Panc1 (cell line): ENCODE results near the gene HDDC2. TPM values are rescaled to one million over a fixed set of nuclear protein-coding genes. Genes with fewer than 3 reads are reported as not detected.

Experiments used
- ATAC-seq: fragments of 200-7000 bp; cut with Tn5 transposase; 2 replicates; pipeline ENCODE4 v1.9.1; 2020; ENCODE audit warnings: mild to moderate bottlenecking, moderate library complexity
- BruUV-seq: library from RNA; stranded (reverse); fragments of 400-500 nt; replicated peaks from 2 replicates; lab custom pipeline; 2021; lab: Mats Ljungman, UMichigan
- CTCF ChIA-PET: fragments of 300-600 bp; sonication (Branson Sonifier 250); formaldehyde crosslinking; loops from one replicate; lab custom pipeline; 2022; ENCODE audit warnings: antibody characterized with exemption; lab: Charles Lee
- POLR2A ChIA-PET: fragments of 300-600 bp; sonication (Branson Sonifier 250); formaldehyde crosslinking; loops from one replicate; lab custom pipeline; 2022; ENCODE audit warnings: antibody characterized with exemption; lab: Charles Lee
- DNase-seq: peaks from one replicate; pipeline ENCODE4 v3.0.0-alpha.2; 2010; ENCODE audit warnings: low read depth, low spot score
- H3K27ac ChIP-seq: 2 replicates; pipeline ENCODE4 v1.5.1; 2011; ENCODE audit warnings: mild to moderate bottlenecking, low read length, inconsistent platforms
- H3K27me3 ChIP-seq: fragments of 200-500 bp; sonication (Bioruptor generic); 2 replicates; pipeline ENCODE4 v1.6.0; 2014; ENCODE audit warnings: low read length, inconsistent platforms; ENCODE audit not compliant: control insufficient read depth, insufficient read depth
- H3K36me3 ChIP-seq: fragments of 200-500 bp; sonication (Bioruptor generic); 2 replicates; pipeline ENCODE4 v1.5.1; 2014; ENCODE audit warnings: inconsistent platforms, mild to moderate bottlenecking, low read length, moderate library complexity; ENCODE audit not compliant: control insufficient read depth, insufficient read depth
- H3K4me1 ChIP-seq: 2 replicates; pipeline ENCODE4 v1.5.1; 2011; ENCODE audit warnings: inconsistent platforms, mild to moderate bottlenecking, low read length, moderate library complexity; ENCODE audit not compliant: control insufficient read depth, insufficient read depth
- H3K4me3 ChIP-seq, 2 experiments: 2 replicates each; pipeline ENCODE4 v1.5.1; 2011 to 2012; ENCODE audit warnings: low read depth in 2 of 2, low read length in 2 of 2, mild to moderate bottlenecking in 2 of 2, inconsistent platforms in 1 of 2, moderate library complexity in 1 of 2
- H3K9me3 ChIP-seq: fragments of 200-500 bp; sonication (Bioruptor generic); 2 replicates; pipeline ENCODE4 v1.5.1; 2014; ENCODE audit warnings: low read depth, mild to moderate bottlenecking, inconsistent platforms, low read length, moderate library complexity; ENCODE audit not compliant: control insufficient read depth, insufficient read depth
- CTCF ChIP-seq: fragments of 450-650 bp; IDR thresholded peaks from 2 replicates; pipeline ENCODE4 v1.5.1; 2017; ENCODE audit warnings: mild to moderate bottlenecking
- POLR2AphosphoS5 ChIP-seq: IDR thresholded peaks from 2 replicates; pipeline ENCODE4 v1.6.1; 2012; ENCODE audit warnings: mild to moderate bottlenecking, low read depth, low read length, moderate library complexity
- SIN3A ChIP-seq: IDR thresholded peaks from 2 replicates; pipeline ENCODE4 v1.6.1; 2012; ENCODE audit warnings: low read depth, mild to moderate bottlenecking, low read length, moderate library complexity, borderline replicate concordance; ENCODE audit not compliant: insufficient read depth
- TCF7L2 ChIP-seq: IDR thresholded peaks from 2 replicates; pipeline ENCODE4 v1.6.1; 2011; ENCODE audit warnings: mild to moderate bottlenecking, low read depth, low read length, inconsistent platforms
- in situ Hi-C: cut with HindIII; loops from 2 replicates; pipeline ENCODE4 v1.10.0; 2016; ENCODE audit warnings: low sequenced_read_pairs, low pct_unique_long_range_greater_than_20kb
- intact Hi-C: fragments of 100-400 bp; cut with micrococcal nuclease; formaldehyde crosslinking; loops from one replicate; pipeline ENCODE4 v1.10.0; 2022; ENCODE audit not compliant: unreplicated experiment
- total RNA-seq: library from RNA; stranded (reverse); gene quantifications from one replicate; pipeline ENCODE4 v1.2.1, GENCODE V29; 2021; ENCODE audit not compliant: unreplicated experiment
- TF ChIP-seq, protein P1 (sequence below), 2 experiments: IDR thresholded peaks; 2 replicates each; pipeline ENCODE4 v1.6.1; 2011 to 2012; ENCODE audit warnings: low read depth in 2 of 2, control low read depth in 1 of 2, low read length in 1 of 2, mild to moderate bottlenecking in 1 of 2, moderate library complexity in 1 of 2; ENCODE audit not compliant: insufficient read depth in 1 of 2

HDDC2 gene
- total RNA-seq, 1 experiment from 2014 or later, result 88.8 TPM

DNA sequence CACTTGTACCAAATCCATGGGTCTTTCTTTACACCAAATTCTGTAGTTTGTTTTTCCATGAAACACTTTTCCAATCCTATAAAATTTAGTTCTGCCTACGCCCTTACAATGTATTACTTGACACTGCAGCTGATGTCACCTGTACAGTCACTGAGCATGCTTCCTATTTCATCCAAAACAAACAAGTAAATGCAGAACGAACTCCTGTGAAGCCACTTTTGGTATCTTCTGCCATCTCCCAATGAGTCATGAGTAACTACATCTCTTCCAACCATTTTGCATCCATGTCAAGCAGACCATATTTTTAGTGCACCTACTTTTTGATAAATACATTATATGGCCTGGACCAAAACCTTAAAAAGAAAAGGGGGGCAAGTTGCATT is 42.4 kb downstream of the HDDC2 start:
- POLR2A ChIA-PET, result no interaction called here
- Histone ChIP-seq H3K36me3 (no peaks in the 10 kb centered on the region), H3K4me3 (no peak overlapping the region), H3K27ac (no peak overlapping the region), H3K9me3 (no peaks in the 10 kb centered on the region), H3K4me1 (no peaks in the 10 kb centered on the region), H3K27me3 (0 out of 2 replicates have a peak, but pooled peaks cover 2% of the 10 kb centered on the region)
- in situ Hi-C loops (no loop called here), intact Hi-C loops (no loop called here)
- TF ChIP-seq POLR2AphosphoS5 (no peak), CTCF (no peak), SIN3A (no peak), TCF7L2 (no peak)
- TF ChIP-seq, protein P1, sequence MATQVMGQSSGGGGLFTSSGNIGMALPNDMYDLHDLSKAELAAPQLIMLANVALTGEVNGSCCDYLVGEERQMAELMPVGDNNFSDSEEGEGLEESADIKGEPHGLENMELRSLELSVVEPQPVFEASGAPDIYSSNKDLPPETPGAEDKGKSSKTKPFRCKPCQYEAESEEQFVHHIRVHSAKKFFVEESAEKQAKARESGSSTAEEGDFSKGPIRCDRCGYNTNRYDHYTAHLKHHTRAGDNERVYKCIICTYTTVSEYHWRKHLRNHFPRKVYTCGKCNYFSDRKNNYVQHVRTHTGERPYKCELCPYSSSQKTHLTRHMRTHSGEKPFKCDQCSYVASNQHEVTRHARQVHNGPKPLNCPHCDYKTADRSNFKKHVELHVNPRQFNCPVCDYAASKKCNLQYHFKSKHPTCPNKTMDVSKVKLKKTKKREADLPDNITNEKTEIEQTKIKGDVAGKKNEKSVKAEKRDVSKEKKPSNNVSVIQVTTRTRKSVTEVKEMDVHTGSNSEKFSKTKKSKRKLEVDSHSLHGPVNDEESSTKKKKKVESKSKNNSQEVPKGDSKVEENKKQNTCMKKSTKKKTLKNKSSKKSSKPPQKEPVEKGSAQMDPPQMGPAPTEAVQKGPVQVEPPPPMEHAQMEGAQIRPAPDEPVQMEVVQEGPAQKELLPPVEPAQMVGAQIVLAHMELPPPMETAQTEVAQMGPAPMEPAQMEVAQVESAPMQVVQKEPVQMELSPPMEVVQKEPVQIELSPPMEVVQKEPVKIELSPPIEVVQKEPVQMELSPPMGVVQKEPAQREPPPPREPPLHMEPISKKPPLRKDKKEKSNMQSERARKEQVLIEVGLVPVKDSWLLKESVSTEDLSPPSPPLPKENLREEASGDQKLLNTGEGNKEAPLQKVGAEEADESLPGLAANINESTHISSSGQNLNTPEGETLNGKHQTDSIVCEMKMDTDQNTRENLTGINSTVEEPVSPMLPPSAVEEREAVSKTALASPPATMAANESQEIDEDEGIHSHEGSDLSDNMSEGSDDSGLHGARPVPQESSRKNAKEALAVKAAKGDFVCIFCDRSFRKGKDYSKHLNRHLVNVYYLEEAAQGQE (IDR thresholded peaks at IDR 0.05; ENCODE audit: insufficient read depth in 1 of 2, low read depth in 2 of 2, low read length in 1 of 2), result no peak
- no TSS peak for BruUV-seq
- CTCF ChIA-PET, result no interaction called here
- ATAC-seq, result no peak
- peak; percentile 8 for DNase-seq

DNA sequence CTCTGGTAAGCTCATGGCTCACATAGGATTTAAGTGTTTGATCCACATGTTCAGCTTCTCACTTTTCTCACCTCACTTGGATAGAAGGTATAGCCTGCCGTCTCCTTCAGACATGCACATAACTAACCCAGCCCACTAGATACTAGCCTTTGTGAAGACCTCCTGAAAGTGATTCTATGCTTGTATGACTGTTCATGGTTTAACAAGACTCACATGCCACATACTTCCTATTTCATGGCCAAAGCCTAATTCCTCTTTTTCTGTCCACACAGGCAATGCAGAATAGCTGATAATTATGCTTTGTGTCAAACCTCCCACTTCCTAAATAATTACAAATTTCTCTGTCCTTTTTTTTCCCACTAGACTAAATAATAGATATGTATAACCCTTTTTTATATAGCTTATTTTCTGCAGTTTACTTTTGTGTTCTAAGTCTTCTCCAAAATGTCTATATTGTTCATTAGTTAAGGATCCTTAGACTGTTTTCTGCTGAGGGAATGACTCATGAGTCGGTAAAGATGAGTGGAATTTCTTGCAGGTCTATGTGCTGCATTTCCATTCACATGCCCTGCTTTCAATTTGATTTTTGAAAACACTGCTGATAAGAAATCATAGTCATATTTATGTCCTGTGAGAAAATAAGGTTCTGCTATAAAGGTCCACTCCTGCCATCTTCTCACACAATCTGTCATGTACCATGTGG is 43.0 kb downstream of the HDDC2 start:
- ATAC-seq, result no peak

More for the DNA sequence above, 43.0 kb downstream of the HDDC2 start:
- no peak overlapping the region for H3K27ac ChIP-seq
- BruUV-seq, result no TSS peak
- intact Hi-C loops, result no loop called here
- in situ Hi-C loops, result no loop called here
- no peaks in the 10 kb centered on the region for H3K9me3 ChIP-seq
- no peak for TF ChIP-seq SIN3A
- TF ChIP-seq TCF7L2, result no peak
- no peak for TF ChIP-seq CTCF
- TF ChIP-seq, protein P1 (IDR thresholded peaks at IDR 0.05; ENCODE audit: insufficient read depth in 1 of 2, low read depth in 2 of 2, low read length in 1 of 2), result no peak
- TF ChIP-seq POLR2AphosphoS5, result no peak
- no peaks in the 10 kb centered on the region for H3K4me1 ChIP-seq
- no peaks in the 10 kb centered on the region for H3K36me3 ChIP-seq
- 0 out of 2 replicates have a peak, but pooled peaks cover 2% of the 10 kb centered on the region for H3K27me3 ChIP-seq
- no peak for DNase-seq
- CTCF ChIA-PET, result no interaction called here
- H3K4me3 ChIP-seq, result no peak overlapping the region
- POLR2A ChIA-PET, result no interaction called here
